HCT116 (cell line): Measurements from ENCODE around the gene IGFBP4. TPM values are rescaled to one million over a fixed set of nuclear protein-coding genes. Genes with fewer than 3 reads are reported as not detected.

Experiments used
- ATAC-seq: fragments of 200-7000 bp; cut with Tn5 transposase; 2 replicates; pipeline ENCODE4 v1.9.1; 2020; ENCODE audit warnings: mild to moderate bottlenecking, moderate library complexity
- BruUV-seq: library from RNA; stranded (reverse); fragments of 400-500 nt; replicated peaks from 2 replicates; lab custom pipeline; 2021; lab: Mats Ljungman, UMichigan
- CTCF ChIA-PET: fragments of 300-600 bp; sonication (Branson Sonifier 250); formaldehyde crosslinking; loops from one replicate; lab custom pipeline; 2021; ENCODE audit warnings: antibody characterized with exemption; lab: Charles Lee
- POLR2A ChIA-PET: fragments of 300-600, 350-600 bp; sonication (Branson Sonifier 250); formaldehyde crosslinking; loops from one replicate; lab custom pipeline; 2021; ENCODE audit warnings: antibody characterized with exemption; lab: Charles Lee
- RAD21 ChIA-PET, 2 experiments: fragments of 300-600 bp; sonication (Branson Sonifier 250); formaldehyde crosslinking; loops; one replicate each; lab custom pipeline; 2023; ENCODE audit warnings: low total read pairs in 2 of 2; ENCODE audit not compliant: uncharacterized antibody in 2 of 2, unreplicated experiment in 2 of 2, low non-redundant PET in 1 of 2; lab: Charles Lee
- DNase-seq: peaks from one replicate; pipeline ENCODE4 v3.0.0-alpha.2; 2010; ENCODE audit warnings: low read depth, low spot score
- H2AFZ ChIP-seq: fragments of 200-600 bp; shearing (Covaris generic), sonication (generic); 2 replicates; pipeline ENCODE4 v1.6.1; 2017; ENCODE audit warnings: low read depth, mixed run types, mixed read lengths, antibody characterized with exemption, low read length; ENCODE audit not compliant: poor library complexity, severe bottlenecking
- H3K27ac ChIP-seq: 2 replicates; pipeline ENCODE4 v1.5.1; 2012; ENCODE audit warnings: low read depth, low read length
- H3K27me3 ChIP-seq: fragments of 200-600 bp; sonication (generic); 2 replicates; pipeline ENCODE4 v1.6.1; 2016; ENCODE audit warnings: mixed run types, low read length, mixed read lengths; ENCODE audit not compliant: insufficient read depth
- H3K36me3 ChIP-seq, 2 experiments: fragments of 200-500 bp in 1 of 2; fragments of 200-600 bp in 1 of 2; sonication (Bioruptor generic) in 1 of 2; sonication (generic) in 1 of 2; 2 replicates each; pipeline versions ENCODE4 v1.5.1 to v1.6.1; 2014 to 2016; ENCODE audit warnings: low read length in 2 of 2, inconsistent platforms in 1 of 2, mixed read lengths in 1 of 2, mixed run types in 1 of 2; ENCODE audit not compliant: insufficient read depth in 2 of 2, control insufficient read depth in 1 of 2
- H3K4me1 ChIP-seq, 2 experiments: fragments of 200-600 bp in 1 of 2; sonication (generic) in 1 of 2; 2 replicates each; pipeline versions ENCODE4 v1.5.1 to v1.6.1; 2012 to 2017; ENCODE audit warnings: low read length in 2 of 2, inconsistent platforms in 1 of 2, mild to moderate bottlenecking in 1 of 2, mixed read lengths in 1 of 2, mixed run types in 1 of 2, moderate library complexity in 1 of 2; ENCODE audit not compliant: insufficient read depth in 2 of 2, control insufficient read depth in 1 of 2
- H3K4me2 ChIP-seq: fragments of 200-600 bp; sonication (generic); 2 replicates; pipeline ENCODE4 v1.6.1; 2017; ENCODE audit warnings: mixed run types, low read length, mixed read lengths
- H3K4me3 ChIP-seq, 2 experiments: fragments of 200-600 bp in 1 of 2; sonication (generic) in 1 of 2; replicated peaks in 1 of 2; 2 replicates each; pipeline ENCODE4 v1.5.1; 2011 to 2016; ENCODE audit warnings: low read length in 2 of 2, control low read depth in 1 of 2, low read depth in 1 of 2, mild to moderate bottlenecking in 1 of 2, mixed read lengths in 1 of 2, mixed run types in 1 of 2
- H3K79me2 ChIP-seq: fragments of 200-600 bp; sonication (generic); 2 replicates; pipeline ENCODE4 v1.6.1; 2017; ENCODE audit warnings: mild to moderate bottlenecking, mixed run types, low read length, moderate library complexity, mixed read lengths; ENCODE audit not compliant: insufficient read depth
- H3K9ac ChIP-seq: fragments of 200-600 bp; sonication (generic); 2 replicates; pipeline ENCODE4 v1.6.1; 2016; ENCODE audit warnings: low read length, mixed read lengths
- H3K9me2 ChIP-seq: fragments of 200-600 bp; sonication (generic), shearing (Covaris generic); 2 replicates; pipeline ENCODE4 v1.6.1; 2017; ENCODE audit warnings: mixed run types, mild to moderate bottlenecking, moderate library complexity; ENCODE audit not compliant: insufficient read depth
- H3K9me3 ChIP-seq, 2 experiments: fragments of 200-500 bp in 1 of 2; fragments of 200-600 bp in 1 of 2; sonication (Bioruptor generic) in 1 of 2; sonication (generic) in 1 of 2; 2 replicates each; pipeline ENCODE4 v1.6.1; 2014 to 2017; ENCODE audit warnings: low read length in 2 of 2, mixed read lengths in 2 of 2, inconsistent platforms in 1 of 2, low read depth in 1 of 2, mild to moderate bottlenecking in 1 of 2, mixed run types in 1 of 2, moderate library complexity in 1 of 2; ENCODE audit not compliant: control insufficient read depth in 1 of 2, insufficient read depth in 1 of 2
- H4K20me1 ChIP-seq: fragments of 200-600 bp; sonication (generic), shearing (Covaris generic); 2 replicates; pipeline ENCODE4 v1.6.1; 2017; ENCODE audit warnings: mixed run types, mild to moderate bottlenecking, moderate library complexity; ENCODE audit not compliant: insufficient read depth
- CBX3 ChIP-seq: IDR thresholded peaks from 2 replicates; pipeline ENCODE4 v1.6.1; 2012; ENCODE audit warnings: low read depth
- CEBPB ChIP-seq: IDR thresholded peaks from 2 replicates; pipeline ENCODE4 v1.6.1; 2012; ENCODE audit warnings: low read depth
- EGR1 ChIP-seq: IDR thresholded peaks from 2 replicates; pipeline ENCODE4 v1.6.1; 2012; ENCODE audit warnings: low read depth
- ELF1 ChIP-seq: IDR thresholded peaks from 2 replicates; pipeline ENCODE4 v1.6.1; 2012; ENCODE audit warnings: low read depth, borderline replicate concordance
- EZH2phosphoT487 ChIP-seq: fragments of 200-600 bp; IDR thresholded peaks from 2 replicates; pipeline ENCODE4 v1.6.1; 2018; ENCODE audit warnings: antibody characterized with exemption, borderline replicate concordance
- FOSL1 ChIP-seq: IDR thresholded peaks from 2 replicates; pipeline ENCODE4 v1.6.1; 2012; ENCODE audit warnings: low read depth
- JUND ChIP-seq: IDR thresholded peaks from 2 replicates; pipeline ENCODE4 v1.6.1; 2012
- POLR2A ChIP-seq: IDR thresholded peaks from 2 replicates; pipeline ENCODE4 v1.7.0; 2011; ENCODE audit warnings: borderline replicate concordance; ENCODE audit not compliant: insufficient read depth, insufficient read length; ENCODE audit errors: extremely low read depth
- POLR2AphosphoS5 ChIP-seq: IDR thresholded peaks from 2 replicates; pipeline ENCODE4 v1.6.1; 2011; ENCODE audit warnings: mild to moderate bottlenecking, low read depth, low read length, moderate library complexity
- SIN3A ChIP-seq: IDR thresholded peaks from 2 replicates; pipeline ENCODE4 v1.6.1; 2012; ENCODE audit warnings: low read depth
- SP1 ChIP-seq: IDR thresholded peaks from 2 replicates; pipeline ENCODE4 v1.6.1; 2012; ENCODE audit warnings: low read depth
- SRF ChIP-seq: IDR thresholded peaks from 2 replicates; pipeline ENCODE4 v1.6.1; 2012; ENCODE audit warnings: low read depth
- TCF7L2 ChIP-seq: IDR thresholded peaks from 2 replicates; pipeline ENCODE4 v1.7.0; 2011; ENCODE audit warnings: borderline replicate concordance, inconsistent platforms; ENCODE audit not compliant: insufficient read depth, insufficient read length; ENCODE audit errors: extremely low read depth
- ZFX ChIP-seq: fragments of 450-650 bp; IDR thresholded peaks from 2 replicates; pipeline ENCODE4 v1.6.1; 2017
- intact Hi-C: fragments of 100-400 bp; cut with micrococcal nuclease; formaldehyde crosslinking; loops from 2 replicates; pipeline ENCODE4 v1.10.0; 2022
- total RNA-seq: library from RNA; stranded (reverse); gene quantifications from one replicate; pipeline ENCODE4 v1.2.1, GENCODE V29; 2021; ENCODE audit not compliant: unreplicated experiment
- TF ChIP-seq, protein P1 (sequence below): IDR thresholded peaks from 2 replicates; pipeline ENCODE4 v1.6.1; 2012; ENCODE audit warnings: low read depth
- TF ChIP-seq, protein P2 (sequence below): IDR thresholded peaks from 2 replicates; pipeline ENCODE4 v1.6.1; 2012
- TF ChIP-seq, protein P3 (sequence below), 3 experiments: fragments of 200-600 bp in 1 of 3; sonication (generic) in 1 of 3; IDR thresholded peaks in 2 of 3; conservative IDR thresholded peaks in 1 of 3; 2 replicates each; pipeline ENCODE4 v1.5.1; 2012 to 2017; ENCODE audit warnings: low read depth in 2 of 3, low read length in 2 of 3, antibody characterized with exemption in 1 of 3, borderline replicate concordance in 1 of 3, control low read depth in 1 of 3, mild to moderate bottlenecking in 1 of 3, mixed read lengths in 1 of 3, mixed run types in 1 of 3, moderate library complexity in 1 of 3; ENCODE audit not compliant: insufficient read depth in 1 of 3
- TF ChIP-seq, protein P4 (sequence below): IDR thresholded peaks from 2 replicates; pipeline ENCODE4 v1.6.1; 2012

Gene IGFBP4
- total RNA-seq, 1 experiment from 2014 or later: 2.0 TPM

DNA sequence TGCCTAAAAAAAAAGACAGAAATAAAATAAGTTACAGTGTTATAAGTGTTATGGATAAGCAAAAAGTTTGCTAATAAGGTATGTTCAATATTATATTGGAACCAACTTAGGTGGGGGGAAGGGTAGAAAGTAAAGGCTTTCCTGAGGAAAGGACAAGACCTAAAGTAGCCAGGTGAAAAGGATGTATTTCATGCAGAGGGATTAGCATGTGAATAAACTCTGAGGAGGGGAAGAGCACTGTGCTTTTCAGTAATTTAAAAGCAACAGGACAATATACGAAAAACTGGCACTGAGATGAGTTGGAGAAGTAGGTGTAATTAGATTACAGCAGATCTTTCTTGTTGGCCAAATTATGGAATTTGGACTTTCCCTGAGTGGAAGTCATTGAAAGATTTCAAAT is 33.2 kb upstream of the IGFBP4 start:
- no peak overlapping the region for H3K4me3 ChIP-seq
- H3K9me3 ChIP-seq: no peaks in the 10 kb centered on the region
- DNase-seq: no peak
- ChIA-PET CTCF (no interaction called here), POLR2A (no interaction called here)
- H3K27me3 ChIP-seq: no peaks in the 10 kb centered on the region
- H3K9me2 ChIP-seq: no peaks in the 10 kb centered on the region
- no peak for TF ChIP-seq ELF1
- no peak for TF ChIP-seq POLR2AphosphoS5
- TF ChIP-seq SP1: no peak
- TF ChIP-seq, all 23 proteins: peak for 0
- H3K9ac ChIP-seq: no peak overlapping the region
- H3K36me3 ChIP-seq: peaks cover 73 to 80% of the 10 kb centered on the region in 2 experiments
- H3K27ac ChIP-seq: no peak overlapping the region
- no TSS peak for BruUV-seq
- H3K79me2 ChIP-seq: peaks cover 81% of the 10 kb centered on the region
- RAD21 ChIA-PET: no interaction called here
- peaks cover 4% of the 10 kb centered on the region; the same call in 1 of the 2 replicates for H4K20me1 ChIP-seq
- H3K4me1 ChIP-seq: no peaks in the 10 kb centered on the region
- ATAC-seq: no peak
- no peak overlapping the region for H3K4me2 ChIP-seq
- intact Hi-C loops: no loop called here
- H2AFZ ChIP-seq: no peak overlapping the region

DNA sequence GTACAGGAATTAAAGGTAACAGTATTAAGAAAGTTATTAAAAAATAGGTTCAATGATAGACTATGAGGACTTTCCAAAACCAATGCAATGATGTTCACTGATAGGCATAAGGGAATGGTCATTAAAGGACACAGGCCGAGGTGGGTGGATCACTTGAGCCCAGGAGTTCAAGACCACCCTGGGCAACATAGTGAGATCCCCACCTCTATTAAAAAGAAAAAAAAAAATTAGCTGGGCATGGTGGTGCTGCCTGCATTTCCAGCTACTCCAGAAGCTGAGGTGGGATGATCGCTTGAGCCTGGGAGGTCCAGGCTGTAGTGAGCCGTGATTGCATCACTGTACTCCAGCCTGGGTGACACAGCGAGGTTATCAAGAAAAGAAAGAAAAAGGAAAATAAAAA is 31.4 kb upstream of the IGFBP4 start:
- H3K4me1 ChIP-seq: peaks cover 7 to 16% of the 10 kb centered on the region in 2 experiments; a peak in 3 of 4 replicates
- no peak overlapping the region for H3K4me3 ChIP-seq
- H3K27ac ChIP-seq: no peak overlapping the region
- intact Hi-C loops: no loop called here
- H4K20me1 ChIP-seq: peaks cover 4% of the 10 kb centered on the region; the same call in 1 of the 2 replicates
- no peak overlapping the region for H3K4me2 ChIP-seq
- H3K27me3 ChIP-seq: no peaks in the 10 kb centered on the region
- ChIA-PET CTCF (no interaction called here), RAD21 (no interaction called here), POLR2A (no interaction called here)
- no peak overlapping the region for H2AFZ ChIP-seq
- no peaks in the 10 kb centered on the region for H3K9me2 ChIP-seq
- H3K36me3 ChIP-seq: peaks cover 64 to 82% of the 10 kb centered on the region in 2 experiments
- ATAC-seq (no peak), DNase-seq (no peak)
- BruUV-seq: no TSS peak
- H3K9ac ChIP-seq: no peak overlapping the region
- no peaks in the 10 kb centered on the region for H3K9me3 ChIP-seq
- peaks cover 88% of the 10 kb centered on the region for H3K79me2 ChIP-seq
- TF ChIP-seq CEBPB (no peak), TCF7L2 (no peak), CBX3 (no peak), EZH2phosphoT487 (no peak), ELF1 (no peak), JUND (no peak), SRF (no peak), POLR2A (no peak), SIN3A (no peak), FOSL1 (no peak), ZFX (no peak), EGR1 (no peak)
- TF ChIP-seq, protein P1, sequence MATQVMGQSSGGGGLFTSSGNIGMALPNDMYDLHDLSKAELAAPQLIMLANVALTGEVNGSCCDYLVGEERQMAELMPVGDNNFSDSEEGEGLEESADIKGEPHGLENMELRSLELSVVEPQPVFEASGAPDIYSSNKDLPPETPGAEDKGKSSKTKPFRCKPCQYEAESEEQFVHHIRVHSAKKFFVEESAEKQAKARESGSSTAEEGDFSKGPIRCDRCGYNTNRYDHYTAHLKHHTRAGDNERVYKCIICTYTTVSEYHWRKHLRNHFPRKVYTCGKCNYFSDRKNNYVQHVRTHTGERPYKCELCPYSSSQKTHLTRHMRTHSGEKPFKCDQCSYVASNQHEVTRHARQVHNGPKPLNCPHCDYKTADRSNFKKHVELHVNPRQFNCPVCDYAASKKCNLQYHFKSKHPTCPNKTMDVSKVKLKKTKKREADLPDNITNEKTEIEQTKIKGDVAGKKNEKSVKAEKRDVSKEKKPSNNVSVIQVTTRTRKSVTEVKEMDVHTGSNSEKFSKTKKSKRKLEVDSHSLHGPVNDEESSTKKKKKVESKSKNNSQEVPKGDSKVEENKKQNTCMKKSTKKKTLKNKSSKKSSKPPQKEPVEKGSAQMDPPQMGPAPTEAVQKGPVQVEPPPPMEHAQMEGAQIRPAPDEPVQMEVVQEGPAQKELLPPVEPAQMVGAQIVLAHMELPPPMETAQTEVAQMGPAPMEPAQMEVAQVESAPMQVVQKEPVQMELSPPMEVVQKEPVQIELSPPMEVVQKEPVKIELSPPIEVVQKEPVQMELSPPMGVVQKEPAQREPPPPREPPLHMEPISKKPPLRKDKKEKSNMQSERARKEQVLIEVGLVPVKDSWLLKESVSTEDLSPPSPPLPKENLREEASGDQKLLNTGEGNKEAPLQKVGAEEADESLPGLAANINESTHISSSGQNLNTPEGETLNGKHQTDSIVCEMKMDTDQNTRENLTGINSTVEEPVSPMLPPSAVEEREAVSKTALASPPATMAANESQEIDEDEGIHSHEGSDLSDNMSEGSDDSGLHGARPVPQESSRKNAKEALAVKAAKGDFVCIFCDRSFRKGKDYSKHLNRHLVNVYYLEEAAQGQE: no peak
- TF ChIP-seq, protein P2, sequence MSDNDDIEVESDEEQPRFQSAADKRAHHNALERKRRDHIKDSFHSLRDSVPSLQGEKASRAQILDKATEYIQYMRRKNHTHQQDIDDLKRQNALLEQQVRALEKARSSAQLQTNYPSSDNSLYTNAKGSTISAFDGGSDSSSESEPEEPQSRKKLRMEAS: no peak
- TF ChIP-seq, protein P3, sequence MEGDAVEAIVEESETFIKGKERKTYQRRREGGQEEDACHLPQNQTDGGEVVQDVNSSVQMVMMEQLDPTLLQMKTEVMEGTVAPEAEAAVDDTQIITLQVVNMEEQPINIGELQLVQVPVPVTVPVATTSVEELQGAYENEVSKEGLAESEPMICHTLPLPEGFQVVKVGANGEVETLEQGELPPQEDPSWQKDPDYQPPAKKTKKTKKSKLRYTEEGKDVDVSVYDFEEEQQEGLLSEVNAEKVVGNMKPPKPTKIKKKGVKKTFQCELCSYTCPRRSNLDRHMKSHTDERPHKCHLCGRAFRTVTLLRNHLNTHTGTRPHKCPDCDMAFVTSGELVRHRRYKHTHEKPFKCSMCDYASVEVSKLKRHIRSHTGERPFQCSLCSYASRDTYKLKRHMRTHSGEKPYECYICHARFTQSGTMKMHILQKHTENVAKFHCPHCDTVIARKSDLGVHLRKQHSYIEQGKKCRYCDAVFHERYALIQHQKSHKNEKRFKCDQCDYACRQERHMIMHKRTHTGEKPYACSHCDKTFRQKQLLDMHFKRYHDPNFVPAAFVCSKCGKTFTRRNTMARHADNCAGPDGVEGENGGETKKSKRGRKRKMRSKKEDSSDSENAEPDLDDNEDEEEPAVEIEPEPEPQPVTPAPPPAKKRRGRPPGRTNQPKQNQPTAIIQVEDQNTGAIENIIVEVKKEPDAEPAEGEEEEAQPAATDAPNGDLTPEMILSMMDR (IDR thresholded peaks at IDR 0.05 in 2 of 3, conservative IDR thresholded peaks at IDR 0.05 in 1 of 3; ENCODE audit: borderline replicate concordance in 1 of 3, insufficient read depth in 1 of 3, low read depth in 2 of 3, low read length in 2 of 3): no peak
- TF ChIP-seq, protein P4, sequence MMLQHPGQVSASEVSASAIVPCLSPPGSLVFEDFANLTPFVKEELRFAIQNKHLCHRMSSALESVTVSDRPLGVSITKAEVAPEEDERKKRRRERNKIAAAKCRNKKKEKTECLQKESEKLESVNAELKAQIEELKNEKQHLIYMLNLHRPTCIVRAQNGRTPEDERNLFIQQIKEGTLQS: no peak
